ENCODE data around the gene CAPN3. TPM values are rescaled to one million over a fixed set of nuclear protein-coding genes. Genes with fewer than 3 reads are reported as not detected.

Gene CAPN3
- total RNA-seq, 4 donors from 2014 or later = 0.79 to 16.2 (median 3.9) TPM

DNA sequence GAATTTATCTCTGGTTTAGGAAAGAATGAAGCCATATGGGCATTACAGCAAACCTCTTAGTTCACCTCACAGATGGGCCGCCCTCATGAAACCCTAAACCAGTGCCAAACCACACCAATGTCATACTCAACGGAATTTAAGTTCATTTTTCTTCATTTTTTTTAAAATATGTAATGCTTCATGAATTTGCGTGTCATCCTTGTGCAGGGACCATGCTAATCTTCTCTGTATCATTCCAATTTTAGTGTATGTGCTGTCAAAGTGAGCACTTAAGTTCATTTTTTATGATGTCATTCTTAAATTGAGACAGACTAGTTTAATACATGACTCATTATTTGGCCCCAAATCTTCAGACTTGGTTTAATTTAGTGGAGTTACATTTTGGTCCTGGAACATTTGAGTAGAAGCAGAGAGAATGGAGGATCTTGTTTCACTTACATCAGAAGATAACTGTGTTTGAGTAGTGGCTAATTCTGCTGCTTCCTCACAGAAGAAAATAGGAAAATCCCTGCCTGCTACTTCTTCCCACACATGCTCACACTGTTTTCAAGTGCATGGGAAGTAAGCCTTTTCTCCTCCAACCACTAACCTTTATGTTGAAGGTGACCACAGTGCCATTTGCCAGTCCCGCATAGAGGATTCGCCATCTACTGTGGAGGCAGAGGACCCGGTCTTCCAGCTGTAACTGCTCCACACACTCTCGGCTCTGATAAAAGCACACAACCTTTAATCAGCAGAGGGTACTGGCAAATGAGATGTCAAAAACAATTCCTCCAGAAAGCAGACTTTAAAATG lies 68.3 kb downstream of the CAPN3 start:
- no peak for ATAC-seq
- 66 to 76% methylated on average over 7 of the region's 7 CpGs for WGBS, 2 donors (ENCODE audit: low coverage in 1 of 2)
- H3K9me3 ChIP-seq = no peaks in the 10 kb centered on the region
- H3K4me1 ChIP-seq = no peaks in the 10 kb centered on the region
- no peaks in the 10 kb centered on the region for H3K27me3 ChIP-seq
- H3K4me3 ChIP-seq = no peak overlapping the region
- H3K27ac ChIP-seq = no peak overlapping the region
- TF ChIP-seq, protein P1, sequence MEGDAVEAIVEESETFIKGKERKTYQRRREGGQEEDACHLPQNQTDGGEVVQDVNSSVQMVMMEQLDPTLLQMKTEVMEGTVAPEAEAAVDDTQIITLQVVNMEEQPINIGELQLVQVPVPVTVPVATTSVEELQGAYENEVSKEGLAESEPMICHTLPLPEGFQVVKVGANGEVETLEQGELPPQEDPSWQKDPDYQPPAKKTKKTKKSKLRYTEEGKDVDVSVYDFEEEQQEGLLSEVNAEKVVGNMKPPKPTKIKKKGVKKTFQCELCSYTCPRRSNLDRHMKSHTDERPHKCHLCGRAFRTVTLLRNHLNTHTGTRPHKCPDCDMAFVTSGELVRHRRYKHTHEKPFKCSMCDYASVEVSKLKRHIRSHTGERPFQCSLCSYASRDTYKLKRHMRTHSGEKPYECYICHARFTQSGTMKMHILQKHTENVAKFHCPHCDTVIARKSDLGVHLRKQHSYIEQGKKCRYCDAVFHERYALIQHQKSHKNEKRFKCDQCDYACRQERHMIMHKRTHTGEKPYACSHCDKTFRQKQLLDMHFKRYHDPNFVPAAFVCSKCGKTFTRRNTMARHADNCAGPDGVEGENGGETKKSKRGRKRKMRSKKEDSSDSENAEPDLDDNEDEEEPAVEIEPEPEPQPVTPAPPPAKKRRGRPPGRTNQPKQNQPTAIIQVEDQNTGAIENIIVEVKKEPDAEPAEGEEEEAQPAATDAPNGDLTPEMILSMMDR (IDR thresholded peaks at IDR 0.05) = no peak
- TF ChIP-seq EP300 (IDR thresholded peaks at IDR 0.05) (no peak), POLR2AphosphoS5 (IDR thresholded peaks at IDR 0.05) (no peak), POLR2A (IDR thresholded peaks at IDR 0.05) (no peak)
- H3K36me3 ChIP-seq = peaks cover 12 to 100% of the 10 kb centered on the region in 2 donors

DNA sequence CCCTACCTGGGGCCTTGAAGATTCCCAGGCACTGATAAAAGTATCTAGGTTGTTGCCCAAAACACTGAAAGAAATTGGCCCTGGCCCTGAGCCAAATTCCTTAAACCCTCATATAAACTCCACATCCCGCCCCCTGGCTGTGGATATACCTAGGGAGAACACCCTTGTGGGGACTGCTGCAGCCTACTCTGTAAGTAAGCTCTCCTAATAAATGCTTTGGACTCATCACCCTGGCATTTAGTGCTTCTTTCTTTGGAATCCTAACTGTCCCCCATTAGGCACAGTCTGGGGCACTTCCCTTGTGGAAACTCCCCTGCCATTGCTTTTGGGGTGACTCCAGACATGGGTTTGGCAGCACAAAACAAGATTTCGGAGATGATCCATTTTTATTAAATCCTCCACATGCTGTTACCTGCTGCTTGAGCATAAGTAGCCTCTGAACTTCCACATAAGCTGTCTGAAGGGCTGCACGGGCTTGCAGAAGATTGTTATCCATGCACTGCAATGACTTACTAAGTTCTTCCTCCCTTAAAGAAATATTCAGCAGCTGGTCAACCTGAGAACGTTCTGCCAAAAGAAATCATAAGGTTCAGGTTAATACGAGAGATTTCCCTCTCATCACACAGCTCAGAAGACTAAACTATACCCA lies 85.2 kb downstream of the CAPN3 start:
- ATAC-seq = no peak
- WGBS, 2 donors (ENCODE audit: low coverage in 1 of 2) = 74 to 91% methylated on average over 3 to 5 of the region's 5 CpGs
- Histone ChIP-seq H3K4me3 (no peak overlapping the region), H3K36me3 (peaks cover 7 to 97% of the 10 kb centered on the region in 2 donors), H3K4me1 (peaks cover 0 to 12% (median 0%) of the 10 kb centered on the region in 3 donors), H3K9me3 (no peaks in the 10 kb centered on the region), H3K27ac (no peak overlapping the region), H3K27me3 (no peaks in the 10 kb centered on the region)
- TF ChIP-seq, protein P1 (IDR thresholded peaks at IDR 0.05) = no peak
- no peak for TF ChIP-seq POLR2A (IDR thresholded peaks at IDR 0.05)
- no peak for TF ChIP-seq EP300 (IDR thresholded peaks at IDR 0.05)
- no peak for TF ChIP-seq POLR2AphosphoS5 (IDR thresholded peaks at IDR 0.05)

DNA sequence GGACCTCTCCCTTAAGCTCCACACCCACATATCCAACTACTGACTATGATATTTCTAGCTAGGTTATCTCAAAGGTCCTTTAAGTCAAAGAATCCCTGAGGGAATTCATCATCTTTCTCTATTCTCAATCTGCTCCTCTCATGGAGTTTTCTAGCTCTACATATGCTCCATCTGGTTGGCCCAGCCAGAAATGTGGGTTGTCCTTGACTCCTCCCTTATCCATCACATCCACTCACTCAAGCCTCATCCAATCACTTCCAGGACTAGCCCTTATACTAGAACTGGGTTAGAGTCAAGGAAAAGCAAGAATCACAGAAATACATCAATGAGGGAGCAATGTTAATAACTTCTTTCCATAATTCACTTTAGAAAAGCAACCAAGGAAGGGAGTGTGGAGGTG lies 86.2 kb downstream of the CAPN3 start:
- TF ChIP-seq POLR2AphosphoS5 (IDR thresholded peaks at IDR 0.05) (no peak), EP300 (IDR thresholded peaks at IDR 0.05) (no peak), POLR2A (IDR thresholded peaks at IDR 0.05) (no peak)
- TF ChIP-seq, protein P1 (IDR thresholded peaks at IDR 0.05) = no peak
- H3K4me1 ChIP-seq = peaks cover 0 to 15% (median 0%) of the 10 kb centered on the region in 3 donors
- H3K27me3 ChIP-seq = no peaks in the 10 kb centered on the region
- H3K27ac ChIP-seq = no peak overlapping the region
- no peak for ATAC-seq
- H3K4me3 ChIP-seq = no peak overlapping the region
- H3K36me3 ChIP-seq = peaks cover 7 to 98% of the 10 kb centered on the region in 2 donors
- no peaks in the 10 kb centered on the region for H3K9me3 ChIP-seq

DNA sequence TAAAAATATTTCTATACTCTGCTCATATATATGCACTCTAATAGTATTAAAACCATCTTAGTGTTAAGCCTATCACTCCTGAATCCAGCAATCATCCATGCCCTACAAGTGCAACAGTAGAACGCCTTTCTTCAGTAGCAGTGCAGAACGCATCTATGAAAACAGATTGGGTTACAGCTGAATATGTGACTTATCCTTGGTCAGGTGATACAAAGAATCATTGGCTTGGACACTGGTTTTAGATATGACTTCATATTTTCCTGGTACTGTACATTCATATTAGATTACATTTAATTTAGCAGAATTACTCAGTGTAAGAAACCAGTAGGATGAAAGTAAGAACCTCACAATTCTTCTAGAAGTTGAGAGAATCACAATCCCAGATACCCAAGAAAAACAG lies 88.3 kb downstream of the CAPN3 start:
- H3K9me3 ChIP-seq = no peaks in the 10 kb centered on the region
- H3K4me1 ChIP-seq = peaks cover 0 to 18% (median 0%) of the 10 kb centered on the region in 3 donors
- H3K27me3 ChIP-seq = no peaks in the 10 kb centered on the region
- TF ChIP-seq EP300 (IDR thresholded peaks at IDR 0.05) = no peak
- TF ChIP-seq POLR2A (IDR thresholded peaks at IDR 0.05) = no peak
- TF ChIP-seq POLR2AphosphoS5 (IDR thresholded peaks at IDR 0.05) = no peak
- TF ChIP-seq, protein P1 (IDR thresholded peaks at IDR 0.05) = no peak
- peaks cover 19 to 91% of the 10 kb centered on the region in 2 donors for H3K36me3 ChIP-seq
- 79 to 92% methylated on average over 2 of the region's 2 CpGs for WGBS, 2 donors (ENCODE audit: low coverage in 1 of 2)
- ATAC-seq = no peak
- no peak overlapping the region for H3K4me3 ChIP-seq
- no peak overlapping the region for H3K27ac ChIP-seq
